Measurements from ENCODE around the gene FOXN3.
"Not testable (repeated sequence)": the region's sequence is repeated elsewhere in the genome, so short reads cannot be mapped to it uniquely, and the experiment has no call there.

FOXN3 gene

DNA sequence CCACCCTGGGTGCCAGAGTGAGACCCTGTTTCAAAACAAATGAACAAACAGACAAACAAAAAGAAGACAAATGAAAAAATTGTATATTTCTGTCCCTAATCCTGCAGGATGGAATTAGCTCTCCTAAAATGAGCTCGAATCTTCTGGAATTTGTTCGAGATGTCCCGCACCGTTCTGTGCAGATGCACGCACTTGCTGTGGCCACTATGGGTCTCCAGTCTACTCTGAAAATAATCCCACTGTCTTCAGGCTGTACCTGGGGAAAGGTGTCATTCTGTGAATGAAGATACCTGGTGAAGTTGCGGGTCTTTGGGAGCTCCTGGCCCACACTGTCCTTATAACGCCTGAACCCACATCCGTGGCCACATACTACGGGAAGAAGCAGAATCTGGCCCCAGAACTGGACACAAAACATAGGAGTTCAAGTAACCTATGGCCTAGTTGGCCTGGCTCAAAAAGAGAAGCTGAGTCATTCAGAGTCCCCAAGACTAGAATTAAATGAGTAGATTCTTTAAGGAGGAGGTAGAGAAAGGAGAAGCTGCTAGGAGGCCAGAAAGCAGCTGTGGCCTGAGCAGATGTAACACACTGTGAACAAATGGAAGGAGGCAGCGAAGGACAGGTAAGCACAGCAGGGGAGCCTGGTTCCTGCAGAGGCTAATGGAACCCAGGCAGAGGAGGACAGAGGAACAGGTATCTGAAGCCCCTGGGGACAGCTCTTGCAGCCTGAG is 108.6 kb downstream of the FOXN3 start:
- DNase-seq (ENCODE audit: low read depth in 1 of 2, low spot score in 1 of 2): no peak

DNA sequence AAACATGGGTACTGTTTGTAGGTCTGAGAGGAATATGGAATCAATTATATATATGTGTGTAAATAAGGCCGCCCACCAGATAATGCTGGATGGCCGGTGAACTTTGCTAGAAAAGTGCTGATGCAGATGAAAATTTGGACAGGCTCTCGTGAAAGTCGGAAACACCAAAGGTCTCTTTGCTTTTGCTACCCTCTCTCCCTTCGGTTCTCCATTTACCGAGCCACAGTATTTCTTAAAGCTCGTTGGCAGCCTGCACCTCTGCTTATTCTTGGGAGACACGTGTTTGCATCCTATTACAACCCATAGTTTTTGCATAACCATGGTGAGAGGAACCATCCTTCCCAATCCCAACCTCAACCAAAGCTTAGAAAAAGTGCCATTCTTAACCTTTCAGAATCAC is 109.6 kb downstream of the FOXN3 start:
- no peak for DNase-seq (ENCODE audit: low read depth in 1 of 2, low spot score in 1 of 2)

DNA sequence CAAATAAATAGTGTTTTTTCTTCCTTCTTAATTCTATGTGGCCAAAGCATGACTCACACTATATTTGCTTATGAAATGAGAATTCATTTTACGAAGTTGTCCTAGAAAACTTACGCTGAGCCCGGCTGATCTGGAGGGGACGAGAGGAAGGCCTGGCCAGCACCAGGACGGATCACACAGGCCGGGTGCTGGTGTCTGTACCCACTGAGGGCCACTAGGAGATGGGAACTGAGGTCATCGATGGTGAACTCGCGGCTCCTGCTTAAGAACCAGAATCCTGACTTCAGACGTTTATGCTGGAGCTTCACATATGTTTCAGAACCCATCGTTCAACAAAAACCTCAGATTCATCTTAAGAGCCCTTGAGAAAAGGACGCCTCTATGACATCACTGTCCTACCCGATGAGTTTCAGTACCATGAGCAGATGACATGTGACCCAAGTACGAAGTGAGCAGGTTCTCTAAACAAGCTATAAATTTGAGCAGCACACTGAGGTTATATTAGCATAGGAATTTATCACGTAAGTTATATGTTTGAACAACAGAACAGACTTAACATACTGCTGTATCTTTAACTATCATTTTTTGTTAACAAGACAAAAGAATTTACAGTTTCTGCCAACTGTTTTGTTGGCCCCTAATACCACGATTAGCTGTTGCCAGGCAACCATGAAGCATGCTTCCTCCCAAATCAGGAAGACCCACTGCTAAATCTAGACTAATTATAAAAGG is 111.9 kb downstream of the FOXN3 start:
- no peak for DNase-seq (ENCODE audit: low read depth in 1 of 2, low spot score in 1 of 2)

DNA sequence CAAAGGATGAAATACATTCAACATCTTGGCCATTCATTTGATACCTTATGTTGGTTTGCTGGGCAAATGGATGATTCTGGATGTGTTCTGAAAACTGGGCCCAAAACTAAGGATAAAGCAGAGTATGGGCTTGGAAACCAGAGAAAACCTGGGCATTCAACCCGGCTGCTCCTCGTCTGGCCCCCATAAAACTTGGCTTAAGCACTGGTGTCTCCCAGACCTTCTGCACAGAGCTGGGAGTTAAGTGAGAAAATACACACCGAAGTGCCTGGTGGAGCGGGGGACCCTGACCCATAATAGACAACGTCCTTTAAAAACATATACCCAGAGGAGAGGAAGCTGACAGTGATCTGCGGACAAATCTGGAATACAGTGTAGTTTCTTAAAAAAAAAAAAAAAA is 112.5 kb downstream of the FOXN3 start:
- DNase-seq (ENCODE audit: low read depth in 1 of 2, low spot score in 1 of 2): no peak

DNA sequence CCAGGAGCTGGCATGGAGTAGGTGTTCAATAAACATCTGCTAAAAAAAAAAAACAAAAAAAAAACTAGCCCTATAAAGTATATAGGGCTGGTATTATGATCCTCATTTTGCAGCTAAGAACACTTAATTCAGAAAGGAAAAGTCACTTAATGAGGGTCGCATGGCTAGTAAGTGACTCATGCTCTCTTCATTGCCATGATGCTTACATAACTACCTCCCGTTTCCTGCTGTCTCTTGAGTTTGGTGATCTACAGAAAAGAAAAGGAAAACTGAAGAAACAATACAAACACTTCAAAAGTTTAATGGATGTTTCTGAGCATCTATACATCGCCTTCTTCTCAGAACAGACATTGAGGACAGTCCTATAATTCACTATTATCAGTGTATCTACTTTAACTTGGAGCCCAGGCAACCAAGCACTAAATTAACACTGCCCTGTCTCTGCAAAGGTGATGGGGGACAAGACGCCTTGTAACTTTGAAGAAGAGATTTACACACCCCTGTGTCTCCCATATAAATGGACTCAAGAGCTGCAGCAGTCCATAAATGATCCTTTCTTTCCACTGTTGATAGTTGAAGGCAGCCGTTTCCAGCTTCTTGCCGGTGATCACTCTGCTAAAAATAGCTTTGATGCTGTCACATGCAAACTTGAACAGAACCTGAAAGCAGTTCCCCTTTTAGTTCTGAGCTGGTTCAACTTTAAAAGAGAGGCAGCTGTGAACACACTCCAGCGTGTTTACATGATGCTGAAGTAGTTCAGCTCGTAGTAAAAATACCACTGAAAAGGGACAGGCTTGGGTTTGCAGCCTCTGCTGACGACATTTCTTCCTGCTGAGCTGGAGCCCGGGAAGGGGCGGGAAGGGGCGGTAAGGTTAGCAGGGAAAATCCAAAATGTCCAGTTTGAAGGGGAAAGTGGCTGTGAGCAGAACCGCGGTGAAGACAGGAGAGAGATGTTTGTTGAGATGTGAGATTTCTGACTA is 113.3 kb downstream of the FOXN3 start:
- DNase-seq (ENCODE audit: low read depth in 1 of 2, low spot score in 1 of 2): no peak

DNA sequence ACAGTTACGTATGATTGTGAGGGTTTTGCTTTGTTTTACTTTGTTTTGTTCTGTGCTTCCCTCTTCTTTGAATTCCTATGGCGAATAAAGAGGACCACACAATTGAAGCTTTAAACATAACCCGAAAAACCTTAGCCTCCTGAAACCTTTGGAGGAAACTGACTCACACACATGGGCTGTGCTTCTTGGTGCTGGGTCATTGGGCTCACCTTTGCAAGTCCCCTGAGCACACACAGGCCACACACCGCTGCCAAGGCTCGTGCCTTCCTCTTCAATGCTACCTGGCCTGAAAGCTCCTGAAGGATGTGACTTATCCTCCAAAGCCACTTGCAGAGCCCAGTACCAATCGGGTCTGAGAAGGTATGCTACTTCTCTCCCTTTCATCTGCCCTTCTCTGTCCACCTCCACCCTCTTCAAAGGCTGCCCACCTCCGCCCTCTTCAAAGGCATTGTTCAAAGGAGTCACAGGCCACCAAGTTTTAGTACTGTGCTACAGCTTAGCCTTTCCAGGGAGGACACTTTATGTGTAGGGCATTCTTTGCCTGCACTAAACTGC is 114.6 kb downstream of the FOXN3 start:
- DNase-seq (ENCODE audit: low read depth in 1 of 2, low spot score in 1 of 2): no peak

DNA sequence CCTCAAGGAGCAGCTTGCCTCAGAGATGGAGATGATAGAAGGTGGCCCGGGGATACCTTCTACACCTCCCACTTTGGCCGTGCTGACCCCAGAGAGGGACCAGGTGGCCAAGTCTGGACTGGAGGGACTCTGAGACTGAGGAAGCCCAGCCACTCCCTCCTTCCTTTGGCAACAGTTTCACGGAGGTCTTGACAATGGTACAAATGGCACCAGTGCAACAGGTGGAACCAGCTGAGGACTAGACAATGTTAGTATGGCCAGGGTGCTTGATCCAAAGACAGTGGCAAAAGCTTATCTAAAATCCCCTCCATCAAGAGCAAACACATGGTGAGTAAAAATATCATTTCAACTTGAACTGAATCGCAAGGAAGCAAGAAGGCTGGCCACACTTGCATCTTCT is 117.4 kb downstream of the FOXN3 start:
- DNase-seq (ENCODE audit: low read depth in 1 of 2, low spot score in 1 of 2): no peak

DNA sequence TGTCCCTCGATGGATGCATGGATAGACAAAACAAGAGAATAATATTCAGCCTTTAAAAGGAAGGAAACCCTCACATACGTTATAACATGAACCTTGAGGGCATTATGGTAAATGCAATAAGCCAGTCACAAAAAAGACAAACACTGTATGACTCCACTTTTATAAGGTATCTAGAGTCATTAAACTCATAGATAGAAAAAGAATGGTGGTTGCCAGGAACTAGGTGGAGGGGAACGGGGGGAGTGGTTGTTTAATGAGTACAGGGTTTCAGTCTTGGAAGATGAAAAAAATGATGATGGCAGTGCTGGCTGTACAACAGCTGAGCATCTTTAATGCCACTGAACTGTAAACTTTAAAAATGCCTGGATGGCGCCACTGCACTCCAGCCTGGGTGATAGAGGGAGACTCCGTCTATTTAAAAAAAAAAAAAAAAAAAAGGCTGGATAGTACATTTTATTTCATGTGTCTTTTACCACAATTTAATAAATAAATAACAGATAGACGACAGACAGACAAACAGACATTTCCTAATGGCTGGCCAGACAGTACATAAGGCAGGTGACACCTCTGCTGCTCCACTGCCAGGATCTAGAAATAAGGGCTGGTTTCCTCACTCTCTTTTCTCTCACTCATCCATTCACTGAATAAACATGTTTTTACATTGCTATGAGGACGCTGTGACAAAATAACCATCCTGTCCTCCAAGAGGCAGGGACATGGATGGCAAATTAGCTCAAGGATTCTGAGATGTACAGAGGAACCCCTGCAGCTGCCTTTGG is 118.8 kb downstream of the FOXN3 start:
- no peak for DNase-seq (ENCODE audit: low read depth in 1 of 2, low spot score in 1 of 2)

DNA sequence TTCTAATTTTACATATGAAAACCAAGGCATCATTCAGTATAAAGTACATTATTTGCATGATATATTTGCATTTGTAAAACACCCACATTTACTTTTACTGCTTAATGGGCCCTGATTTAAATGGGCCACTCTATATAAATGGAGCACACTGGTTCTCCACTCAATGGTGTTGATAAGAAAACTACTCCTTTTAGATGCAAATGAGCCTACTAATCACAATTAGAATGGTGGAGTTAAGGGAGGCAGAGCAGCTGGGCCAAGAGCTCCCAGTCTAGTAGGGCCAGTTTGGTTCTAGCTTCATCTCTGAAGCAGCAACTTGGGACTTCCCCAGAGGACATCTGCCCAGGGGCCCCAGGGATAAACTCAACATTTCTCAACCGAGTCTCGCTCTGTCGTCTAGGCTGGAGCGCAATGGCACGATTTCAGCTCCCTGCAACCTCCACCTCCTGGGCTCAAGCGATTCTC is 120.7 kb downstream of the FOXN3 start:
- no peak for DNase-seq (ENCODE audit: low read depth in 1 of 2, low spot score in 1 of 2)

DNA sequence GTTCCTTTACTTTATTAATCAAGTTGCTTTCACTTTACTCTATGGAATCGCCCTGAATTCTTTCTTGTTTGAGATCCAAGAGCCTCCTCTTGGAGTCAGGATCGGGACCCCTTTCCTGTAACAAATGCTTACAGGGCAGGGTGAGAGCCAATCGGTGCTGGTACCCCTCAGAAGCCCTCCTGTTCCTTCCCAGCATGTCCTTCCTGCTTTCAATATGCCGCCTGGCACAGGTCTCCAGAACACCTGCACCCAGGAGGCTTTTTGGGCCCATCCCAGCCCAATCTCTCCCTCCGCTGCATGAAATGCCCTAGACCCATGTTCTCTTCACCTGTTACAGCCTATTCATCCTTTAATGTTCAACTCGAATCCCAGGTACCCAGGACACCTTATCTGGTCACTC is 122.2 kb downstream of the FOXN3 start:
- no peak for DNase-seq (ENCODE audit: low read depth in 1 of 2, low spot score in 1 of 2)

DNA sequence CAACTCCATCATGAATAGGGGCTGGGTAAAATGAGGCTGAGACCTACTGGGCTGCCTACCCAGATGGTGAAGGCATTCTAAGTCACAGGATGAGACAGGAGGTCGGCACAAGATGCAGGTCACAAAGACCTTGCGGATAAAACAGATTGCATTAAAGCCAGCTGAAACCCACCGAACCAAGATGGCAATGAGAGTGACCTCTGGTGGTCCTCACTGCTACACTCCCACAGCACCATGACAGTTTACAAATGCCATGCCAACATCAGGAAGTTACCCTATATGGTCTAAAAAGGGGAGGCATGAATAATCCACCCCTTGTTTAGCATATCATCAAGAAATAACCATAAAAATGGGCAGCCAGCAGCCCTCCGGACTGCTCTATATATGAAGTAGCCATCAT is 122.6 kb downstream of the FOXN3 start:
- DNase-seq (ENCODE audit: low read depth in 1 of 2, low spot score in 1 of 2): not testable (repeated sequence)

DNA sequence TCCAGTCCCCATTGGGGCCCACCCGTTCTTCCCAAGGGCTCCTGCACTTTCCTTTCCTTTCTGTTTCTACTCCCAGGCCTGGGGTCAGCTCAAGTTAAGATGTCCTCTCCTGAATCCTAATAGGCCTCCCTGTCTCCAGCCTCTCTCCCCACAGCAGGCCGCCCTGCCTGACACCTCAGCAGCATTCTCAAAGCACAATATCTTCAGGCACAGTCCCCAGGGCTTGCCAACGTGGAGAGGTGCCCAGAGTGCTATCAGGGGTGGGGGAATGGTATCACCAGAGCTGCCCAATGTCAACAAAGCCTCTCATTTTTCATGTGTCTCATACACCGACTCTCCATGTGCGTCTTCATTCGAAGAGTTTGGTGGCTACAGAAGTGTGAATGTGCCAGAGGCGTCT is 123.0 kb downstream of the FOXN3 start:
- DNase-seq (ENCODE audit: low read depth in 1 of 2, low spot score in 1 of 2): no peak

DNA sequence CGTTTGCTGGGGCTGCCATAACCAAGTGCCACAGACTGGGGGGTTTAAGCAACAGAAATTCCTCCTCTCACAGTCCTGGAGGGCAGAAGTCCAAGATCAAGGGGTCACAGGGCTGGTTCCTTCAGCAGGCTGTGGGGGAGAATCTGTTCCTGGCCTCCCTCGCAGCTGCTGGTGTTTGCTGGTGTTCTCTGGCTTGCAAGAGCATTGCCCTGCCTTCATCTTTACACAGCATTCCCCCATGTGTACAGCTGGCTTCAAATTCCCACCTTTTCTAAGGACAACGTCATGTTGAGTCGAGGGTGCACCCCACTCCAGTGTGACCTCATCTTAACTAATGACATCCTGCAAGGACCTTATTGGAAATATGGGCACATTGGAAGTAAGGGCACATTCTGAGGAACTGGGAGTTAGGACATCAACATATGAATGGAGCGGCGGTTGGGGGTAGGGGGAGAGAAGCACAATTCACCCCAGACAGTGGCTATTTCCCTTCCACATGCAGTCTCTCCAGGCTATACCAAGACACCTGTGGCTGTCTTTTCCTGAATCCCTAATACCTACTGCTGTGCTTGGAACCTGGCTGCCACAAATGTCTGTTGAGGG is 123.6 kb downstream of the FOXN3 start:
- DNase-seq (ENCODE audit: low read depth in 1 of 2, low spot score in 1 of 2): no peak

DNA sequence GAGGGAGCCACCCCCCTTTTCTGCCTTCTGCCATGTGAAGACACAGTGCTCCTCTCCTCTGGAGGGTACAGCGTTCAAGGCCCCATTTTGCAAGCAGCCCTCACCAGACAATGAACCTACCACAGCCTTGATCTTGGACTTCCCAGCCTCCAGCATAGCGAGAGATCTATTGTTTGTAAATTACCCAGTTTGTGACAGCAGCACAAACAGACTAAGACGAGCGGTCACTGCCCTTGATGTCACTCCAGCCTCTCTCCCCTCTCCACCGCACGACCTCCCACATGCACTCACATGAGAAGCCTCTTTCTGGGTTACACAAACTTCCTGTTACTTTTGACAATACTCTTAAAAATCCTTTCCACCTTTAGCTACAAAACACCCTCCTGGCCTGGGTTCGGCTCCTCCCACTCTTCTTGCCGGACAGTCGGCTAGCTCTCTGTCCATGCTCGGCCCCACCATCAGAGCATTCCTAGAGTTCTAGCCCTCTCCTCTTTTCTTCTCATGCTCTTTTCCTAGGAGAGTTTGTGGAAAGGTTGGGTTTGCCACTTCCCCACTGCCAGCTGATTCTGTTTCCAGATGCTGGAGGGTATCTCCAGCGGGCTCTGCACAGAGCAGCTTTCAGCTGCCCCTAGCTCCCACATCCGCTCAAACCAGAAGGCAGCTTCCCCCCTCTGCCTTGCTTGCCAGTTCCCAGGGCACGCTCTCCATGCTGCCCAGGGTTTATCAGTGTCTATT is 124.3 kb downstream of the FOXN3 start:
- DNase-seq (ENCODE audit: low read depth in 1 of 2, low spot score in 1 of 2): no peak

DNA sequence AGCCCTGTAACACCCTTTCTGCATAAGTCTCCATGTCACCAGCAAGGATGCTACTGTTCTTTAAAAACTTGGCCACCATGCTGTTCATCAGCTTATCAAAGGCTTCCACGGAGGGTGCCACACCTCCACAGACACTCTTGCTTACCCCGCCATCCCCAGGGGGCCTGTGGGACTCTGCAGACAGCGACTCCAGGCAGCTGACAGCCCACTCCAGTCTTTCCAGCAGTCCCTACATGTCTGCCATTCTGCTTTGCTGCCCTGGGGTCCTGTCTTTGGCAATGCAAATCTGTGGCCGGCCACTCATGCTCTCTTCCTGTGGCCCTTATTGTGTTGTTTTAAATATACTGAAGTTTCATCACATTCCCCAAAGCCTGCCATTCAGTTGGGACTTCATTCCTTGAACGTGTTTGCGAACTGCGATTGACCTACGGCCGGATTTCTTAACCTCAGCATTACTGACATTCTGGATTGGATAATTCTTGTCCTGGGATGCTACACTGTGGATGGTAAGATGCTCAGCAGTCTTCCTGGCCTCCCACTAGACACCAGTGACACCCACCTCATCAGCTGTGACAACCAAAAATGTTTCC is 125.6 kb downstream of the FOXN3 start:
- DNase-seq (ENCODE audit: low read depth in 1 of 2, low spot score in 1 of 2): no peak

DNA sequence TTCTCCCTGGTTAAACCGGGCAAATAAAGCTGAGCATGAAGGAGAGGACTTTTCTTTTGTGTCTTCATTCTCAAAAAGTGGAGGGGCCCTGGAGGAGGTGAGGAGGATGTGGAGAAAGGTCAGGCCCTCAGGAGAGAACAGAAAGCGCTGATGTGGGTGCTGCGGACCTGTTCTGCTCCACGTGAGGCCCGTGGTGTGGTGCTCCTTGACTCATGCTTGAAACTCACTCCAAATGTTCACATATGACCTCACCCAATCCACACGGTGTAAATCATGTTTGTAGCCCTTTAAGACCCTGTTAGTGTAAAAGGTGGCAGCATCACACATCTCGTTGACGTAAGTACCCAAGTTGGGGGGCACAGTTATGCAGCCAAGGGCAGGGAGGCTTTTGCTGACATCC is 126.2 kb downstream of the FOXN3 start:
- DNase-seq (ENCODE audit: low read depth in 1 of 2, low spot score in 1 of 2): no peak

DNA sequence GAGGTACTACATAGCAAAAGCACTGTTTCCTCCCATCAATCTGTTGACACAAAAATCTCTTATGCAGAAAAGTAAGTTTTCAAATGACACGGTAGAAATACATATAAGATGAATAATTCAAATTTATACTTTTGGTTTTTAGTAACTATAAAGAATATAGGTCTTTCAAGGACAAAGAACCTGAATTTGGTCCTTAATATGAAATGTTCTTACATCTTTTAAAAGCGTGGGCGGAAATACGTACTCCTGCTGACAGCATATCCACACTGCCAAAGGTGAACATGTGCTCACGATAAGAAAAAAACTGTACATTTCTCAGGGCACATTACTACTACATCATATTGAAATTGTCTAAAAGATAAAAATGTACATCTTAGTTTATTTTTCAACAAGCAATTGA is 127.6 kb downstream of the FOXN3 start:
- no peak for DNase-seq (ENCODE audit: low read depth in 1 of 2, low spot score in 1 of 2)

DNA sequence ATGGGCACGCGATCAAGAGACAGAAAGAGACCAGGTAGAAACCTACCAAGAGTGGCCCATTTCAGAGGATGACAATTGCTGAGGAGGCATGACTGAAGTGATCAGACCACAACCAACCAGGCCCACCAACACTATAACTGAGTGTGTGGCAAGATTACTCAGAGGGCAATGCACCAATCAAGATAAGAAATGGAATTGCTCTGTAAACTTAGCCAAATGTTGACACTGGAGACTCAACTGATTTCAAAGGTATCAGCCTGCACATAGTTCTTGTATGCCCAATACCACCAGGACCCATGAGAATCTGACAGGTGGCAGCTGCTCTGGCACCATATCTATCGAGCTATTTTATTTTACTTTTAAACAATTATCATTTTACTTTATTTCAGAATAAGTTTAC is 128.9 kb downstream of the FOXN3 start:
- no peak for DNase-seq (ENCODE audit: low read depth in 1 of 2, low spot score in 1 of 2)

All from activated CD4-positive, alpha-beta T cell treated with anti-CD3 and anti-CD28 coated beads, Interleukin-2, amount 50 U/mL, for 24 hours (primary cell).